Tibial artery (tissue), 4 donors: ENCODE measurements around the gene SLC12A6.
A peak's percentile ranks its signal among the peaks of the same experiment; 100 is the strongest.

ENCODE experiments used
- DNase-seq, 2 donors: peaks; one replicate each; pipeline ENCODE4 v3.0.0-alpha.2; 2019
- H3K27ac ChIP-seq, 2 donors: fragments of 200-600 bp; sonication (generic) in 1 of 2; 1 replicate in 1 of 2; 2 replicates in 1 of 2; pipeline ENCODE4 v1.5.1; 2018 to 2019; ENCODE audit warnings: mild to moderate bottlenecking in 1 of 2
- H3K27me3 ChIP-seq, 2 donors: fragments of 200-600 bp; sonication (generic) in 1 of 2; one replicate each; pipeline versions ENCODE4 v1.5.1 to v1.6.0; 2016 to 2019
- H3K36me3 ChIP-seq, 3 donors: fragments of 200-600 bp; sonication (generic) in 2 of 3; one replicate each; pipeline ENCODE4 v1.5.1; 2016 to 2019; ENCODE audit warnings: mild to moderate bottlenecking in 2 of 3
- H3K4me1 ChIP-seq, 4 donors: fragments of 200-600 bp; sonication (generic) in 2 of 4; 1 replicate in 3 of 4; 2 replicates in 1 of 4; pipeline ENCODE4 v1.5.1; 2016 to 2019
- H3K4me3 ChIP-seq, 2 donors: fragments of 200-600 bp; sonication (generic) in 1 of 2; 1 replicate in 1 of 2; 2 replicates in 1 of 2; pipeline ENCODE4 v1.5.1; 2018 to 2019; ENCODE audit warnings: mild to moderate bottlenecking in 2 of 2
- H3K9me3 ChIP-seq, 3 donors: fragments of 200-600 bp; sonication (generic) in 1 of 3; one replicate each; pipeline ENCODE4 v1.5.1; 2016 to 2019
- CTCF ChIP-seq, 2 experiments: fragments of 200-600 bp in 1 of 2; fragments of 450-650 bp in 1 of 2; IDR thresholded peaks; one replicate each; pipeline ENCODE4 v1.5.1; 2017 to 2019; ENCODE audit warnings: antibody characterized with exemption in 2 of 2, mild to moderate bottlenecking in 1 of 2, moderate library complexity in 1 of 2
- intact Hi-C: fragments of 100-400 bp; cut with DNase I; formaldehyde crosslinking; loops from one replicate; pipeline ENCODE4 v1.15.0; 2023; ENCODE audit warnings: low total_unique reads

The SLC12A6 gene

DNA sequence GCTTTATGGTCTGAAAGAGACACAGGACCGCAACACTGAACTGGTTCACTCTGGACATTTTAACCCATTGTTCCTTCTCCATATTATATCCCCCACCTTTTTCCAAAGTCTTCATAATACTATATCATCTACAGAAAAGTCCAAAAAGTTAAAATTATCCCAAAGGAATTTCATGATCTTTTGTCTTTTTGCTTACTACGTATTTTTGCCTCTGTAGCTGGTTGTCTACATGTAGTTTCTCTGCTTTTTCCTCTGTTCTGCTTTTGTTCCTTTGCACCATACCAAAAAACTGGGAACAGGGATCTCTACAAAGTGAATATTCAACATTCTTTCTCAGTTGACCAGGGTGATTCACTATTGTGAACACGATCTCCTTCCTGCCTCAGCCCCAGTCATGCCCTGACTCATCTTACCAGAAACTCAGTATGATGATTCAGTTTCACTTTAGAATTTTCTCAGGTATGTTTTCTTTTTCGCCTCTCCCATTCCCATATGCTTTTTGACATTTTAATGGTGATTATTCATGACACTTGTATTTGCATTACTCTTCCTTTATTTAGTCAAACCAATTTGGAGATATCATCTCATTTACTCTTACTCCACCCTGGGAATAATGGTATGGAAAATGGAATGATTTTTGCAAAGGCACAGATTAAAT lies 98.3 kb downstream of the SLC12A6 start:
- no peak overlapping the region for H3K27ac ChIP-seq
- no peak overlapping the region for H3K4me3 ChIP-seq
- H3K9me3 ChIP-seq: no peaks in the 10 kb centered on the region
- H3K27me3 ChIP-seq: no peaks in the 10 kb centered on the region
- TF ChIP-seq CTCF (IDR thresholded peaks at IDR 0.05): no peak
- intact Hi-C loops: loop anchor here (10.0 kb wide), 1 partner anchor 126 kb away; the partner anchor contains the start of gene LPCAT4
- H3K36me3 ChIP-seq: peaks cover 56 to 90% (median 66%) of the 10 kb centered on the region in 3 donors
- DNase-seq: no peak
- no peaks in the 10 kb centered on the region for H3K4me1 ChIP-seq

- no peak overlapping the region for H3K4me3 ChIP-seq
- TF ChIP-seq CTCF (IDR thresholded peaks at IDR 0.05): no peak
- peaks cover 58 to 97% (median 88%) of the 10 kb centered on the region in 3 donors for H3K36me3 ChIP-seq
- no peaks in the 10 kb centered on the region for H3K9me3 ChIP-seq
- H3K27me3 ChIP-seq: no peaks in the 10 kb centered on the region
- DNase-seq: no peak
- intact Hi-C loops: loop anchor here (10.0 kb wide), 1 partner anchor 131 kb away; the partner anchor contains the start of gene LPCAT4
- H3K27ac ChIP-seq: no peak overlapping the region
- no peaks in the 10 kb centered on the region for H3K4me1 ChIP-seq
Observed at GRCh38 chr15:34233614-34234013, 104.0 kb downstream of the SLC12A6 start.

- DNase-seq: no peak
- Histone ChIP-seq H3K4me3 (peak overlapping the region; percentile 74 to 88), H3K36me3 (peaks cover 13 to 24% (median 18%) of the 10 kb centered on the region in 3 donors), H3K27me3 (no peaks in the 10 kb centered on the region), H3K9me3 (no peaks in the 10 kb centered on the region), H3K27ac (peak overlapping the region; percentile 85 to 92), H3K4me1 (peaks cover 0 to 24% (median 13%) of the 10 kb centered on the region in 4 donors)
- TF ChIP-seq CTCF (IDR thresholded peaks at IDR 0.05): no peak
- intact Hi-C loops: loop anchor here (5.0 to 10.0 kb wide), 3 partner anchors 122 to 761 kb away; partner anchors contain the start of genes EMC7, GOLGA8B, PGBD4 and ZNF770
Observed at GRCh38 chr15:34223904-34224596, 113.5 kb downstream of the SLC12A6 start.

DNA sequence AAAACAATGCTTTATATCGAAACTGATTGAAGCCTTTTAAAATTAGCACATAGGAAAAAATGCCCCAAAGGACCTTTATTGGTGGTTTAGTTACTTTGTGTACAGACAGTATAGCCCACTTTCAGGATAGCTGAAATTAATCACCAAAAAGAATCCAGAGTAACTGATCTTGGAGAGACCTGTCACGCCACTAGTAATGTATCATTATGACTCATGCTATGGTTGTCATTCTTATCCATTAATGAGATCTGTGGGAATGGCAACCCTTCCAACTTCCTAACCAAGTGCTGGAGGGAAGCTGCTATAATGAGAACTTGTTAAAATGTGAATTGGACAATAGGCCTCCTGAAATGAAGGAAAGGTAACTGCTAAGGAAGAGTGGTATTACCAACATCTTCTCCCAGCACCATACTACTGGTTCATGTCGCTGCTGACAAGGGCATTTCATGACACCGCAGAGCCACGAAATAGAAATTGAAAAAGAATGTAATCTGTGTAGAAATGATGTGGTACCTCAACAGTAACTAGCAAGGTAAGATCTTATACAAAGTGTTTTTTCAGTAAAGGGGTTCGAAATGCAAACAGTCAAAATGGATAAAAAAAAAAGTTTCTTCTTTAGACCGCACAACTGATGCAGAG lies 119.9 kb downstream of the SLC12A6 start:
- no peak for DNase-seq
- Histone ChIP-seq H3K4me1 (no peaks in the 10 kb centered on the region), H3K36me3 (no peaks in the 10 kb centered on the region), H3K9me3 (no peaks in the 10 kb centered on the region), H3K4me3 (no peak overlapping the region), H3K27ac (no peak overlapping the region), H3K27me3 (no peaks in the 10 kb centered on the region)
- TF ChIP-seq CTCF (IDR thresholded peaks at IDR 0.05): no peak
- intact Hi-C loops: no loop called here

DNA sequence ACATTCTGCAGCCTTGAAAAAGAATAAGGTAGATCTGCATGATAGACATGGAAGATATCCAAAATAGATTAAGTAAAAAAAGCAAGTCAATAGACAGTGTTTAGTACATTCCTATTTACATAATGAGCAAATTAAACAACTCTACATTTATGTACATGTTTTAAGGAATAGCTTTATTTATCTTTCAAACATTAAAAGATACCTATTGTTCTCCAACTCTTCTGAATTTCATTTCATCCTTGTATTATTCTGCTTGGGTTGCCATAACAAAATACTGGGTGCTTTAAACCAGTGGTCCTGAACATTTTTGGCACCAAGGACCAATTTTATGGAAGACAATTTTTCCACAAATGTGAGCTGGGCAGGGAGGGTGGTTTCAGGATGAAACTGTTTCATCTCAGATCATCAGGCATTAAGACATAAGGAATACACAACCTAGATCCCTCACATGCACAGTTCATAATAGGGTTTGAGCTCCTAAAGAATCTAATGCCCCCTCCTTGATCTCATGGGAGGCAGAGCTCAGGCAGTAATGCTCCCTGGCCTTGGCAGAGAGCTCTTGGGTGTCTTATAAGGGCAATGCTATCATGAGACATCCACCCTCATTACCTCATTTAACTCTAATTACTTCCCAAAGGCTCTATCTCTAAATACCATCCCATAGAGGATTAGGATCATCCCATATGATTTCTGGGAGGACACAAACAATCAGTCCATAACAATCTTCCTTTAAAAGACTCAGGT lies 120.9 kb downstream of the SLC12A6 start:
- intact Hi-C loops: no loop called here
- no peak overlapping the region for H3K4me3 ChIP-seq
- no peak for TF ChIP-seq CTCF (IDR thresholded peaks at IDR 0.05)

More for the DNA sequence above, 120.9 kb downstream of the SLC12A6 start:
- DNase-seq: no peak
- Histone ChIP-seq H3K27ac (no peak overlapping the region), H3K27me3 (no peaks in the 10 kb centered on the region), H3K36me3 (no peaks in the 10 kb centered on the region), H3K4me1 (no peaks in the 10 kb centered on the region), H3K9me3 (no peaks in the 10 kb centered on the region)
